DND-41 (cell line): ENCODE results near the gene CTSE.
"Not testable (repeated sequence)": the region's sequence is repeated elsewhere in the genome, so short reads cannot be mapped to it uniquely, and the experiment has no call there.

ENCODE experiments used
- ATAC-seq: fragments of 200-7000 bp; cut with Tn5 transposase; 3 replicates; pipeline ENCODE4 v1.9.1; 2021; ENCODE audit warnings: low read depth; ENCODE audit not compliant: insufficient read depth
- DNase-seq: peaks from one replicate; pipeline ENCODE4 v3.0.0-alpha.2; 2020
- H2AFZ ChIP-seq: 2 replicates; pipeline ENCODE4 v1.6.0; 2012; ENCODE audit warnings: low read depth, low read length
- H3K27ac ChIP-seq: 2 replicates; pipeline ENCODE4 v1.5.1; 2012; ENCODE audit warnings: low read length, inconsistent platforms
- H3K27me3 ChIP-seq: fragments of 200-600 bp; sonication (generic); 2 replicates; pipeline ENCODE4 v1.6.0; 2012; ENCODE audit warnings: low read length, mild to moderate bottlenecking, inconsistent platforms; ENCODE audit not compliant: insufficient read depth, poor library complexity
- H3K36me3 ChIP-seq: 2 replicates; pipeline ENCODE4 v1.5.1; 2012; ENCODE audit warnings: low read length, inconsistent platforms; ENCODE audit not compliant: insufficient read depth
- H3K4me1 ChIP-seq: 2 replicates; pipeline ENCODE4 v1.5.1; 2012; ENCODE audit warnings: mild to moderate bottlenecking, low read length; ENCODE audit not compliant: insufficient read depth
- H3K4me2 ChIP-seq: 2 replicates; pipeline ENCODE4 v1.6.0; 2012; ENCODE audit warnings: mild to moderate bottlenecking, moderate library complexity, low read length, inconsistent platforms; ENCODE audit not compliant: insufficient read depth
- H3K4me3 ChIP-seq, 2 experiments: fragments of 200-600 bp in 1 of 2; shearing (Covaris generic) in 1 of 2; 2 replicates each; pipeline ENCODE4 v1.5.1; 2012 to 2016; ENCODE audit warnings: inconsistent platforms in 2 of 2, low read length in 2 of 2, mild to moderate bottlenecking in 2 of 2, low read depth in 1 of 2, moderate library complexity in 1 of 2
- H3K79me2 ChIP-seq: 2 replicates; pipeline ENCODE4 v1.6.0; 2012; ENCODE audit warnings: low read length, inconsistent platforms; ENCODE audit not compliant: insufficient read depth
- H3K9ac ChIP-seq: 2 replicates; pipeline ENCODE4 v1.6.0; 2012; ENCODE audit warnings: low read depth, mild to moderate bottlenecking, inconsistent platforms, low read length, moderate library complexity
- H3K9me3 ChIP-seq: 2 replicates; pipeline ENCODE4 v1.5.1; 2012; ENCODE audit warnings: low read length, moderate library complexity, mild to moderate bottlenecking, inconsistent platforms; ENCODE audit not compliant: insufficient read depth, severe bottlenecking
- H4K20me1 ChIP-seq: 2 replicates; pipeline ENCODE4 v1.6.0; 2012; ENCODE audit warnings: low read length; ENCODE audit not compliant: insufficient read depth
- CTCF ChIP-seq: IDR thresholded peaks from 2 replicates; pipeline ENCODE4 v1.5.1; 2012; ENCODE audit warnings: borderline replicate concordance, low read length, moderate library complexity, mild to moderate bottlenecking; ENCODE audit not compliant: poor library complexity, severe bottlenecking; ENCODE audit errors: extremely low read depth
- EZH2 ChIP-seq: IDR thresholded peaks from 3 replicates; pipeline ENCODE4 v1.6.1; 2012; ENCODE audit warnings: borderline replicate concordance, low read depth, mild to moderate bottlenecking, moderate library complexity, low read length, inconsistent platforms; ENCODE audit not compliant: severe bottlenecking

The CTSE gene

GRCh38 chr1:206001476-206001888 lies 22.2 kb downstream of the CTSE start:
- Histone ChIP-seq H3K36me3 (no peaks in the 10 kb centered on the region), H3K9me3 (no peaks in the 10 kb centered on the region), H3K4me1 (no peaks in the 10 kb centered on the region), H3K4me3 (no peak overlapping the region), H3K9ac (no peak overlapping the region), H2AFZ (no peak overlapping the region), H3K27ac (no peak overlapping the region), H4K20me1 (no peaks in the 10 kb centered on the region), H3K27me3 (peaks cover 7% of the 10 kb centered on the region), H3K79me2 (no peaks in the 10 kb centered on the region), H3K4me2 (no peak overlapping the region)
- DNase-seq, result no peak
- TF ChIP-seq EZH2 (no peak), CTCF (no peak)
- ATAC-seq, result no peak

GRCh38 chr1:206000641-206001339 lies 22.9 kb downstream of the CTSE start:
- H3K4me2 ChIP-seq, result no peak overlapping the region
- no peak overlapping the region for H3K27ac ChIP-seq
- H3K36me3 ChIP-seq, result no peaks in the 10 kb centered on the region
- H3K79me2 ChIP-seq, result no peaks in the 10 kb centered on the region
- no peak overlapping the region for H3K9ac ChIP-seq
- peaks cover 9% of the 10 kb centered on the region for H3K27me3 ChIP-seq
- no peaks in the 10 kb centered on the region for H3K4me1 ChIP-seq
- no peak overlapping the region for H3K4me3 ChIP-seq
- no peaks in the 10 kb centered on the region for H4K20me1 ChIP-seq
- no peaks in the 10 kb centered on the region for H3K9me3 ChIP-seq
- no peak overlapping the region for H2AFZ ChIP-seq
- ATAC-seq (no peak), DNase-seq (no peak)
- TF ChIP-seq EZH2, result no peak
- TF ChIP-seq CTCF, result no peak

- no peaks in the 10 kb centered on the region for H3K79me2 ChIP-seq
- no peak for TF ChIP-seq CTCF
- no peak for TF ChIP-seq EZH2
- no peak overlapping the region for H3K9ac ChIP-seq
- no peak for ATAC-seq
- H3K27me3 ChIP-seq, result peaks cover 9% of the 10 kb centered on the region
- H3K36me3 ChIP-seq, result no peaks in the 10 kb centered on the region
- H3K4me3 ChIP-seq, result no peak overlapping the region
- no peaks in the 10 kb centered on the region for H3K4me1 ChIP-seq
- no peaks in the 10 kb centered on the region for H4K20me1 ChIP-seq
- no peak overlapping the region for H3K4me2 ChIP-seq
- no peaks in the 10 kb centered on the region for H3K9me3 ChIP-seq
- H3K27ac ChIP-seq, result no peak overlapping the region
- H2AFZ ChIP-seq, result no peak overlapping the region
- no peak for DNase-seq
Observed at GRCh38 chr1:205998457-205999241, 25.0 kb downstream of the CTSE start.

- H3K4me3 ChIP-seq, DNase-seq, H3K4me1 ChIP-seq, ATAC-seq, H3K27me3 ChIP-seq, H4K20me1 ChIP-seq, H3K9ac ChIP-seq, H3K36me3 ChIP-seq, H3K9me3 ChIP-seq, H3K27ac ChIP-seq, H2AFZ ChIP-seq, H3K79me2 ChIP-seq, H3K4me2 ChIP-seq: not testable (repeated sequence)
Observed at GRCh38 chr1:205996641-205997040, 27.1 kb downstream of the CTSE start.
